ENCODE data around the gene BCAR3.

GRCh38 chr1:93525431-93525830 lies 156.2 kb downstream of the BCAR3 start:
- TF ChIP-seq MYC (IDR thresholded peaks at IDR 0.05; ENCODE audit: borderline replicate concordance, low read length): no peak
- no peak for TF ChIP-seq CTCF (IDR thresholded peaks at IDR 0.05)
- TF ChIP-seq REST (IDR thresholded peaks at IDR 0.05): no peak
- no peak for TF ChIP-seq PHF8 (IDR thresholded peaks at IDR 0.05; ENCODE audit: borderline replicate concordance, low read depth)
- no peak for TF ChIP-seq USF2 (IDR thresholded peaks at IDR 0.05)
- no peak for TF ChIP-seq MAX (IDR thresholded peaks at IDR 0.05)
- no peak for TF ChIP-seq POLR2A (IDR thresholded peaks at IDR 0.05; ENCODE audit: low read length)
- TF ChIP-seq HMGXB4 (CRISPR knock-in tag; IDR thresholded peaks at IDR 0.05; ENCODE audit: borderline replicate concordance): no peak
- TF ChIP-seq EP300 (IDR thresholded peaks at IDR 0.05): no peak
- TF ChIP-seq RAD21 (conservative IDR thresholded peaks at IDR 0.05 in 1 of 2, IDR thresholded peaks at IDR 0.05 in 1 of 2): no peak
- TF ChIP-seq SMC3 (IDR thresholded peaks at IDR 0.05): no peak
- TF ChIP-seq SREBF2 (IDR thresholded peaks at IDR 0.05): no peak
- TF ChIP-seq KDM1A (IDR thresholded peaks at IDR 0.05; ENCODE audit: low read depth): no peak
- TF ChIP-seq PBX3 (IDR thresholded peaks at IDR 0.05): no peak

Data from A549 (cell line).